Vagina (tissue), 2 donors: Measurements from ENCODE around the gene CFAP61. TPM values are rescaled to one million over a fixed set of nuclear protein-coding genes. Genes with fewer than 3 reads are reported as not detected.

ENCODE experiments used
- DNase-seq, 2 donors: peaks; one replicate each; pipeline ENCODE4 v3.0.0-alpha.2; 2017; ENCODE audit errors: extremely low spot score in 2 of 2
- H3K27ac ChIP-seq: fragments of 200-600 bp; sonication (generic); one replicate; pipeline ENCODE4 v1.5.1; 2019
- H3K27me3 ChIP-seq: fragments of 200-600 bp; sonication (generic); one replicate; pipeline ENCODE4 v1.5.1; 2019
- H3K36me3 ChIP-seq, 2 donors: fragments of 200-600 bp; sonication (generic); one replicate each; pipeline ENCODE4 v1.5.1; 2017 to 2019
- H3K4me1 ChIP-seq: fragments of 200-600 bp; sonication (generic); one replicate; pipeline ENCODE4 v1.5.1; 2019
- H3K4me3 ChIP-seq, 2 donors: fragments of 200-600 bp; sonication (generic); 1 replicate in 1 of 2; 2 replicates in 1 of 2; pipeline ENCODE4 v1.5.1; 2016 to 2019
- H3K9me3 ChIP-seq: fragments of 200-600 bp; sonication (generic); one replicate; pipeline ENCODE4 v1.5.1; 2019
- POLR2A ChIP-seq, 2 donors: fragments of 450-650 bp; IDR thresholded peaks; one replicate each; pipeline ENCODE4 v1.6.1; 2017; ENCODE audit warnings: antibody characterized with exemption in 2 of 2, mild to moderate bottlenecking in 2 of 2, moderate library complexity in 2 of 2
- POLR2AphosphoS5 ChIP-seq, 2 donors: sonication (generic); formaldehyde crosslinking; IDR thresholded peaks; one replicate each; pipeline ENCODE4 v1.9.0; 2017; ENCODE audit warnings: antibody characterized with exemption in 2 of 2, mild to moderate bottlenecking in 2 of 2, low read depth in 1 of 2; ENCODE audit not compliant: insufficient read depth in 1 of 2
- intact Hi-C: fragments of 100-400 bp; cut with DNase I; formaldehyde crosslinking; loops from one replicate; pipeline ENCODE4 v1.15.1; 2023
- total RNA-seq: library from RNA; depleted of rRNA; stranded (reverse); fragments of >200 nt; gene quantifications from one replicate; pipeline ENCODE4 v1.2.3, GENCODE V29; 2016
- TF ChIP-seq, protein P1 (sequence below), 3 experiments: fragments of 450-650 bp in 2 of 3; fragments of 200-600 bp in 1 of 3; sonication (generic) in 1 of 3; IDR thresholded peaks; one replicate each; pipeline ENCODE4 v1.5.1; 2017 to 2019; ENCODE audit warnings: antibody characterized with exemption in 3 of 3, mild to moderate bottlenecking in 2 of 3, moderate library complexity in 2 of 3

Gene CFAP61
- total RNA-seq, 1 donor from 2014 or later = 1.5 TPM

DNA sequence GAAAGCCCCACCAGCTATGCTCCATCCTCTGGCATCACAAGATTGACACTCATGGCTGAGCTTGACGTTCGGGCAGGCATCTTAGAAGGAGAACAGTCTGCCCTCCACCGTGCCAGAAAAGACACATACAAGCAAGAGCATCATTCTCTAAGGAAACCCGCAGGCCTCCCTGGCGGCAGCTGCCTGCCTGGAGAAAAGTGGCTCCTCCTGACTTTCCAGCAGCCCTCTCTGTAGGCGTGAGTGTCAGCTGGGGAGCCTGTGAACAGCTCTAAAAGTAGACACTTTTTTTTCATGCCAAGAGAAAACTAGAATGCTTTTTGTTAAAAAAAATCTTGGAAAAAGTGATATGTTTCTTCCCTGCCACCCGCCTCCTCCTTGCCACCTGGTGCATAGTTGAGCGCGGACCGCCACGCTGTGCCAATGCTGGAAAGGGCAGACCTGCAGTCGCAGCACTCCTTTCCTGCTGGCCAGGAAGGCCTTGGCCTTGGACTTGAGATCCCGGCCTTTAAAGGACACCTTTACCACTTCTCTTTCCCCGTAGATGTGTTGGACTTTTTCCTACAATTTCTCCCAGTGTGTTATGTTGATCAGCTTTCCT, 285.9 kb downstream of the CFAP61 start:
- intact Hi-C loops = no loop called here
- peaks cover 16% of the 10 kb centered on the region for H3K4me1 ChIP-seq
- H3K27ac ChIP-seq = no peak overlapping the region
- no peaks in the 10 kb centered on the region for H3K27me3 ChIP-seq
- H3K4me3 ChIP-seq = no peak overlapping the region
- no peaks in the 10 kb centered on the region for H3K9me3 ChIP-seq
- TF ChIP-seq, protein P1, sequence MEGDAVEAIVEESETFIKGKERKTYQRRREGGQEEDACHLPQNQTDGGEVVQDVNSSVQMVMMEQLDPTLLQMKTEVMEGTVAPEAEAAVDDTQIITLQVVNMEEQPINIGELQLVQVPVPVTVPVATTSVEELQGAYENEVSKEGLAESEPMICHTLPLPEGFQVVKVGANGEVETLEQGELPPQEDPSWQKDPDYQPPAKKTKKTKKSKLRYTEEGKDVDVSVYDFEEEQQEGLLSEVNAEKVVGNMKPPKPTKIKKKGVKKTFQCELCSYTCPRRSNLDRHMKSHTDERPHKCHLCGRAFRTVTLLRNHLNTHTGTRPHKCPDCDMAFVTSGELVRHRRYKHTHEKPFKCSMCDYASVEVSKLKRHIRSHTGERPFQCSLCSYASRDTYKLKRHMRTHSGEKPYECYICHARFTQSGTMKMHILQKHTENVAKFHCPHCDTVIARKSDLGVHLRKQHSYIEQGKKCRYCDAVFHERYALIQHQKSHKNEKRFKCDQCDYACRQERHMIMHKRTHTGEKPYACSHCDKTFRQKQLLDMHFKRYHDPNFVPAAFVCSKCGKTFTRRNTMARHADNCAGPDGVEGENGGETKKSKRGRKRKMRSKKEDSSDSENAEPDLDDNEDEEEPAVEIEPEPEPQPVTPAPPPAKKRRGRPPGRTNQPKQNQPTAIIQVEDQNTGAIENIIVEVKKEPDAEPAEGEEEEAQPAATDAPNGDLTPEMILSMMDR (IDR thresholded peaks at IDR 0.05) = no peak
- TF ChIP-seq POLR2A (IDR thresholded peaks at IDR 0.05) (no peak), POLR2AphosphoS5 (IDR thresholded peaks at IDR 0.05; ENCODE audit: insufficient read depth in 1 of 2, low read depth in 1 of 2) (no peak)
- no peak for DNase-seq
- no peaks in the 10 kb centered on the region for H3K36me3 ChIP-seq

DNA sequence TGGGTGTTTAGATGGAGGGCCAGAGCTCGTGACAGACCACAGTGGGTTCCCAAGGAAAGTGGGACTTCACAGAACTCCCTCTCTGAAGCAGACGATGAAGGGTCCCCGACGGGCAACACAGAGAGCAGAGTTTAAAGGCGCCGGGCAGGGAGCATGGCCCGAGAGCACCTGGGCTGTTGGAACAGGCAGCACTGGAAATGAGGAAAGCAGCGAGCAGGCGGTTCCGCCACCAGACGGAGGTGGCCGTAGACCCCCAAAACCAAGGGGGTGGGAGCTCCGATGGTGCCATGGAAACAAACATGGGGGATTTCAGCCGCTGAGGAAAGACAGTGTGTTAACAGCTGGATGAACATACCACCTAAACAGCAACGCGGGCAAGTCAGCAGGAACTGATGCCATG, 288.1 kb downstream of the CFAP61 start:
- Histone ChIP-seq H3K27me3 (no peaks in the 10 kb centered on the region), H3K4me1 (peaks cover 16% of the 10 kb centered on the region), H3K9me3 (no peaks in the 10 kb centered on the region), H3K4me3 (no peak overlapping the region), H3K36me3 (no peaks in the 10 kb centered on the region), H3K27ac (no peak overlapping the region)
- DNase-seq = no peak
- TF ChIP-seq POLR2AphosphoS5 (IDR thresholded peaks at IDR 0.05; ENCODE audit: insufficient read depth in 1 of 2, low read depth in 1 of 2) (no peak), POLR2A (IDR thresholded peaks at IDR 0.05) (no peak)
- TF ChIP-seq, protein P1 (IDR thresholded peaks at IDR 0.05) = no peak
- intact Hi-C loops = no loop called here

DNA sequence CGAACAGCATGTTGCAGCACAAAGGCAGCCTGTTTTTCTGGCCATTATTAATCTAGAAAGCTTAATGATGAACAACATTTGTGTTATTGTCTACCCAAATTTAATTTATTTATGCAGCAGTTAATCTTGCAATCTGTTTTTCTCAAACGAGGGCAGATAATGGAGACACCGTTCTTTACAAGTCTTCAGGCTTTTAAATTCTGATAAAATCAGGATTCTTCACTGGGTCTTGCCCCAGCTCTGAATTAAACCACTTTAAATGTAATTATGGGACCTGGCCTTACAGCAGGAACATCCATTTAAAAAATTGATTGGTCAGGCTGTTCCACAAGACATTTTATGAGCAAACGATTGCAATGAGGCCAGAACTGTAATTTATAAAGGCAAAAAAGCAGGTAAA, 289.0 kb downstream of the CFAP61 start:
- no peak for DNase-seq
- no peak overlapping the region for H3K27ac ChIP-seq
- no peaks in the 10 kb centered on the region for H3K36me3 ChIP-seq
- H3K27me3 ChIP-seq = no peaks in the 10 kb centered on the region
- TF ChIP-seq POLR2A (IDR thresholded peaks at IDR 0.05) (no peak), POLR2AphosphoS5 (IDR thresholded peaks at IDR 0.05; ENCODE audit: insufficient read depth in 1 of 2, low read depth in 1 of 2) (no peak)
- TF ChIP-seq, protein P1 (IDR thresholded peaks at IDR 0.05) = no peak
- intact Hi-C loops = no loop called here
- H3K9me3 ChIP-seq = no peaks in the 10 kb centered on the region
- no peak overlapping the region for H3K4me3 ChIP-seq
- H3K4me1 ChIP-seq = peaks cover 16% of the 10 kb centered on the region

DNA sequence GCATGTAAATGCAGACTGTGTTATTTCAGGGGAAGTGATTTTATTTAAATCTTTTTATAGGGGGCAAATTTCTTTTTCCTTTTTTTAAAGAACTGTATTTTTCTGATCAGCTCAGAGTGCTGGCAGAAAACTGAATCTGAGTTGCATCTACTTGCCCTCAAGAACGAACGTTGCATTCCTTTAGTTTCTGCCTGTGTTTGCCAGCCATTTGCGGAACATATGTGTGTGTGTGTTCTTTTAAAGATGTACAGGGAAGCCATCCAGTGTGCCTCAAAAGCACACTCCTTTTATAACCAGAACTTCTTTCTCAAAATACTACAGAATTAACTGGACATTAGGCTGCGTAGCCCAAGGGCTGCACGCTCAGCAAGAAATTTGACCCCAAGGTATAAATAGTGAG, 289.7 kb downstream of the CFAP61 start:
- Histone ChIP-seq H3K4me1 (peaks cover 16% of the 10 kb centered on the region), H3K27ac (no peak overlapping the region), H3K9me3 (no peaks in the 10 kb centered on the region), H3K27me3 (no peaks in the 10 kb centered on the region), H3K4me3 (no peak overlapping the region), H3K36me3 (no peaks in the 10 kb centered on the region)
- DNase-seq = no peak
- TF ChIP-seq POLR2AphosphoS5 (IDR thresholded peaks at IDR 0.05; ENCODE audit: insufficient read depth in 1 of 2, low read depth in 1 of 2) (no peak), POLR2A (IDR thresholded peaks at IDR 0.05) (no peak)
- TF ChIP-seq, protein P1 (IDR thresholded peaks at IDR 0.05) = no peak
- intact Hi-C loops = no loop called here

DNA sequence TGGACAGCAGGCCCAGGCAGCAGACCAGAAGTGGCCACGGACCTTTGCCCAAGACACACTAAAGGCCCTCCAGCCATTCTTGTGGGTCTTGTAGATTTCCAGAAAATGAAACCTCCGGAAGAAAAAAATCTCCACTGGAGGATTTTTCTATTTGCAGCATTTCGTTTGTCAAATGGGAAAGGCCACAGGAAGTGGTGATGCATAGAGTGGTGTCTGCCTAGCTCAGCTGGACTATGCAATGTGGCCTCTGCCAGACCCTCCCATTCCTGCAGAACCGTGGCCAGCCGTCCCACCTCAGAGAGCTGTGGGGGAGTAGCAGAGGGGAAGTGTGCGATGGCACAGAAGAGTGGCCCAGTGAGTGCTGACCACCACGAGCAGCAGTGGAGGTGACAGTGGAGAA, 291.6 kb downstream of the CFAP61 start:
- TF ChIP-seq, protein P1 (IDR thresholded peaks at IDR 0.05) = no peak
- no peak for TF ChIP-seq POLR2A (IDR thresholded peaks at IDR 0.05)
- TF ChIP-seq POLR2AphosphoS5 (IDR thresholded peaks at IDR 0.05; ENCODE audit: insufficient read depth in 1 of 2, low read depth in 1 of 2) = no peak
- H3K4me3 ChIP-seq = no peak overlapping the region
- H3K4me1 ChIP-seq = peaks cover 16% of the 10 kb centered on the region
- no peak for DNase-seq
- H3K27ac ChIP-seq = no peak overlapping the region
- intact Hi-C loops = no loop called here
- no peaks in the 10 kb centered on the region for H3K9me3 ChIP-seq
- H3K27me3 ChIP-seq = no peaks in the 10 kb centered on the region
- no peaks in the 10 kb centered on the region for H3K36me3 ChIP-seq
